ENCODE results near the gene GPRC5D. TPM values are rescaled to one million over a fixed set of nuclear protein-coding genes. Genes with fewer than 3 reads are reported as not detected.

GPRC5D gene
- polyA plus RNA-seq, 2 donors = 0.31 to 0.69 TPM

GRCh38 chr12:12903642-12904609 lies 48.0 kb downstream of the GPRC5D start:
- Histone ChIP-seq H3K9me3 (ENCODE audit: control insufficient read depth in 2 of 2, insufficient read depth in 1 of 2, low read depth in 1 of 2, low read length in 1 of 2) (no peaks in the 10 kb centered on the region), H3K4me3 (ENCODE audit: low read depth in 1 of 2, low read length in 2 of 2) (no peak overlapping the region), H3K4me1 (ENCODE audit: control insufficient read depth in 2 of 2, insufficient read depth in 2 of 2, low read length in 1 of 2) (peaks cover 0 to 13% of the 10 kb centered on the region in 2 donors), H3K27ac (ENCODE audit: low read depth in 2 of 2, low read length in 1 of 2) (peak overlapping the region in 1 of 2 donors; percentile 11), H3K36me3 (ENCODE audit: control insufficient read depth in 2 of 2, insufficient read depth in 2 of 2, low read length in 1 of 2) (peaks cover 0 to 2% of the 10 kb centered on the region in 2 donors), H3K27me3 (ENCODE audit: control insufficient read depth in 1 of 2, insufficient read depth in 2 of 2, low read length in 2 of 2) (no peaks in the 10 kb centered on the region)
- 62 to 68% methylated on average over 14 of the region's 14 CpGs for WGBS, 2 donors

GRCh38 chr12:12902036-12902435 lies 49.9 kb downstream of the GPRC5D start:
- peaks cover 0 to 13% of the 10 kb centered on the region in 2 donors for H3K4me1 ChIP-seq (ENCODE audit: control insufficient read depth in 2 of 2, insufficient read depth in 2 of 2, low read length in 1 of 2)
- H3K9me3 ChIP-seq (ENCODE audit: control insufficient read depth in 2 of 2, insufficient read depth in 1 of 2, low read depth in 1 of 2, low read length in 1 of 2) = no peaks in the 10 kb centered on the region
- H3K27ac ChIP-seq (ENCODE audit: low read depth in 2 of 2, low read length in 1 of 2) = peak overlapping the region in 1 of 2 donors; percentile 43
- no peaks in the 10 kb centered on the region for H3K27me3 ChIP-seq (ENCODE audit: control insufficient read depth in 1 of 2, insufficient read depth in 2 of 2, low read length in 2 of 2)
- no peaks in the 10 kb centered on the region for H3K36me3 ChIP-seq (ENCODE audit: control insufficient read depth in 2 of 2, insufficient read depth in 2 of 2, low read length in 1 of 2)
- H3K4me3 ChIP-seq (ENCODE audit: low read depth in 1 of 2, low read length in 2 of 2) = no peak overlapping the region

- no peak overlapping the region for H3K4me3 ChIP-seq (ENCODE audit: low read depth in 1 of 2, low read length in 2 of 2)
- H3K9me3 ChIP-seq (ENCODE audit: control insufficient read depth in 2 of 2, insufficient read depth in 1 of 2, low read depth in 1 of 2, low read length in 1 of 2) = no peaks in the 10 kb centered on the region
- no peaks in the 10 kb centered on the region for H3K36me3 ChIP-seq (ENCODE audit: control insufficient read depth in 2 of 2, insufficient read depth in 2 of 2, low read length in 1 of 2)
- H3K27ac ChIP-seq (ENCODE audit: low read depth in 2 of 2, low read length in 1 of 2) = peak overlapping the region; percentile 65 to 73
- no peaks in the 10 kb centered on the region for H3K27me3 ChIP-seq (ENCODE audit: control insufficient read depth in 1 of 2, insufficient read depth in 2 of 2, low read length in 2 of 2)
- whole genome bisulfite sequencing, 2 donors = 43 to 58% methylated on average over 10 of the region's 10 CpGs
- peaks cover 0 to 13% of the 10 kb centered on the region in 2 donors for H3K4me1 ChIP-seq (ENCODE audit: control insufficient read depth in 2 of 2, insufficient read depth in 2 of 2, low read length in 1 of 2)
These were observed 50.7 kb downstream of the GPRC5D start for GRCh38 chr12:12901158-12901791.

- 35 to 76% methylated on average over 2 of the region's 2 CpGs for WGBS, 2 donors
- Histone ChIP-seq H3K27me3 (ENCODE audit: control insufficient read depth in 1 of 2, insufficient read depth in 2 of 2, low read length in 2 of 2) (no peaks in the 10 kb centered on the region), H3K36me3 (ENCODE audit: control insufficient read depth in 2 of 2, insufficient read depth in 2 of 2, low read length in 1 of 2) (no peaks in the 10 kb centered on the region), H3K4me1 (ENCODE audit: control insufficient read depth in 2 of 2, insufficient read depth in 2 of 2, low read length in 1 of 2) (peaks cover 0 to 13% of the 10 kb centered on the region in 2 donors), H3K27ac (ENCODE audit: low read depth in 2 of 2, low read length in 1 of 2) (peak overlapping the region in 1 of 2 donors; percentile 73), H3K4me3 (ENCODE audit: low read depth in 1 of 2, low read length in 2 of 2) (no peak overlapping the region), H3K9me3 (ENCODE audit: control insufficient read depth in 2 of 2, insufficient read depth in 1 of 2, low read depth in 1 of 2, low read length in 1 of 2) (no peaks in the 10 kb centered on the region)
These were observed 51.2 kb downstream of the GPRC5D start for GRCh38 chr12:12900786-12901157.

- 66 to 80% methylated on average over 10 of the region's 10 CpGs for WGBS, 2 donors
- H3K4me1 ChIP-seq (ENCODE audit: control insufficient read depth in 2 of 2, insufficient read depth in 2 of 2, low read length in 1 of 2) = peaks cover 0 to 13% of the 10 kb centered on the region in 2 donors
These were observed 52.2 kb downstream of the GPRC5D start for GRCh38 chr12:12899530-12900380.

GRCh38 chr12:12898911-12899511 lies 53.0 kb downstream of the GPRC5D start:
- Histone ChIP-seq H3K9me3 (ENCODE audit: control insufficient read depth in 2 of 2, insufficient read depth in 1 of 2, low read depth in 1 of 2, low read length in 1 of 2) (no peaks in the 10 kb centered on the region), H3K4me1 (ENCODE audit: control insufficient read depth in 2 of 2, insufficient read depth in 2 of 2, low read length in 1 of 2) (peaks cover 0 to 11% of the 10 kb centered on the region in 2 donors), H3K27me3 (ENCODE audit: control insufficient read depth in 1 of 2, insufficient read depth in 2 of 2, low read length in 2 of 2) (no peaks in the 10 kb centered on the region), H3K27ac (ENCODE audit: low read depth in 2 of 2, low read length in 1 of 2) (no peak overlapping the region), H3K36me3 (ENCODE audit: control insufficient read depth in 2 of 2, insufficient read depth in 2 of 2, low read length in 1 of 2) (no peaks in the 10 kb centered on the region), H3K4me3 (ENCODE audit: low read depth in 1 of 2, low read length in 2 of 2) (no peak overlapping the region)
- 90 to 92% methylated on average over 8 of the region's 8 CpGs for WGBS, 2 donors

More at GRCh38 chr12:12899530-12900380, 52.2 kb downstream of the GPRC5D start:
- Histone ChIP-seq H3K4me3 (ENCODE audit: low read depth in 1 of 2, low read length in 2 of 2) (no peak overlapping the region), H3K9me3 (ENCODE audit: control insufficient read depth in 2 of 2, insufficient read depth in 1 of 2, low read depth in 1 of 2, low read length in 1 of 2) (no peaks in the 10 kb centered on the region), H3K36me3 (ENCODE audit: control insufficient read depth in 2 of 2, insufficient read depth in 2 of 2, low read length in 1 of 2) (no peaks in the 10 kb centered on the region), H3K27me3 (ENCODE audit: control insufficient read depth in 1 of 2, insufficient read depth in 2 of 2, low read length in 2 of 2) (no peaks in the 10 kb centered on the region), H3K27ac (ENCODE audit: low read depth in 2 of 2, low read length in 1 of 2) (peak overlapping the region; percentile 14 to 48)

- H3K4me3 ChIP-seq (ENCODE audit: low read depth in 1 of 2, low read length in 2 of 2) = no peak overlapping the region
- 86 to 92% methylated on average over 9 of the region's 9 CpGs for WGBS, 2 donors
- no peaks in the 10 kb centered on the region for H3K9me3 ChIP-seq (ENCODE audit: control insufficient read depth in 2 of 2, insufficient read depth in 1 of 2, low read depth in 1 of 2, low read length in 1 of 2)
- peaks cover 0 to 8% of the 10 kb centered on the region in 2 donors for H3K4me1 ChIP-seq (ENCODE audit: control insufficient read depth in 2 of 2, insufficient read depth in 2 of 2, low read length in 1 of 2)
- no peak overlapping the region for H3K27ac ChIP-seq (ENCODE audit: low read depth in 2 of 2, low read length in 1 of 2)
- no peaks in the 10 kb centered on the region for H3K27me3 ChIP-seq (ENCODE audit: control insufficient read depth in 1 of 2, insufficient read depth in 2 of 2, low read length in 2 of 2)
- H3K36me3 ChIP-seq (ENCODE audit: control insufficient read depth in 2 of 2, insufficient read depth in 2 of 2, low read length in 1 of 2) = no peaks in the 10 kb centered on the region
These were observed 53.7 kb downstream of the GPRC5D start for GRCh38 chr12:12898136-12898717.

- 82 to 86% methylated on average over 6 of the region's 6 CpGs for WGBS, 2 donors
- H3K4me1 ChIP-seq (ENCODE audit: control insufficient read depth in 2 of 2, insufficient read depth in 2 of 2, low read length in 1 of 2) = peaks cover 0 to 8% of the 10 kb centered on the region in 2 donors
- no peaks in the 10 kb centered on the region for H3K27me3 ChIP-seq (ENCODE audit: control insufficient read depth in 1 of 2, insufficient read depth in 2 of 2, low read length in 2 of 2)
- H3K4me3 ChIP-seq (ENCODE audit: low read depth in 1 of 2, low read length in 2 of 2) = no peak overlapping the region
- H3K27ac ChIP-seq (ENCODE audit: low read depth in 2 of 2, low read length in 1 of 2) = no peak overlapping the region
- H3K36me3 ChIP-seq (ENCODE audit: control insufficient read depth in 2 of 2, insufficient read depth in 2 of 2, low read length in 1 of 2) = no peaks in the 10 kb centered on the region
- H3K9me3 ChIP-seq (ENCODE audit: control insufficient read depth in 2 of 2, insufficient read depth in 1 of 2, low read depth in 1 of 2, low read length in 1 of 2) = no peaks in the 10 kb centered on the region
These were observed 54.7 kb downstream of the GPRC5D start for GRCh38 chr12:12897302-12897701.

Measured in esophagus (tissue), 2 donors.